Activated B cell treated with CpG ODN at 0.5 μM for 24 hours (primary cell): ENCODE measurements around the gene MACROD2. TPM values are rescaled to one million over a fixed set of nuclear protein-coding genes. Genes with fewer than 3 reads are reported as not detected.

Experiments used
- ATAC-seq: fragments of 200-7000 bp; cut with Tn5 transposase; one replicate; pipeline ENCODE4 v1.10.0; 2021; ENCODE audit warnings: low read depth, mild to moderate bottlenecking, moderate library complexity
- CTCF ChIA-PET: fragments of 350-600 bp; sonication (Branson Sonifier 250); formaldehyde crosslinking; loops from one replicate; lab custom pipeline; 2021; ENCODE audit warnings: antibody characterized with exemption; lab: Charles Lee
- POLR2A ChIA-PET: fragments of 350-600 bp; sonication (Branson Sonifier 250); formaldehyde crosslinking; loops from one replicate; lab custom pipeline; 2021; ENCODE audit warnings: antibody characterized with exemption; lab: Charles Lee
- DNase-seq: peaks from one replicate; pipeline ENCODE4 v3.0.0; 2022
- H3K27ac Mint-ChIP-seq: one replicate; pipeline ENCODE4 v1.8.0; 2020; ENCODE audit warnings: mixed read lengths
- H3K27me3 Mint-ChIP-seq: one replicate; pipeline ENCODE4 v1.8.0; 2021; ENCODE audit warnings: mixed read lengths
- H3K36me3 Mint-ChIP-seq: one replicate; pipeline ENCODE4 v1.8.0; 2021; ENCODE audit warnings: low read depth, mixed read lengths
- H3K4me1 Mint-ChIP-seq: one replicate; pipeline ENCODE4 v1.8.0; 2021; ENCODE audit warnings: mixed read lengths
- H3K4me3 Mint-ChIP-seq: one replicate; pipeline ENCODE4 v1.8.0; 2020; ENCODE audit warnings: mild to moderate bottlenecking, mixed read lengths
- H3K9me3 Mint-ChIP-seq: one replicate; pipeline ENCODE4 v1.8.0; 2020; ENCODE audit warnings: mixed read lengths
- CTCF ChIP-seq: fragments of 200-600 bp; IDR thresholded peaks from one replicate; pipeline ENCODE4 v1.8.0; 2022; ENCODE audit warnings: antibody characterized with exemption, mild to moderate bottlenecking
- intact Hi-C: fragments of 100-400 bp; cut with micrococcal nuclease; formaldehyde crosslinking; loops from one replicate; pipeline ENCODE4 v1.15.1; 2024
- total RNA-seq: library from RNA; stranded (reverse); gene quantifications from 2 replicates; pipeline ENCODE4 v1.2.3, GENCODE V29; 2022

Gene MACROD2
- total RNA-seq, 1 donor from 2014 or later: 55.1 TPM

- Mint-ChIP-seq H3K9me3 (no peaks in the 10 kb centered on the region), H3K27ac (no peak overlapping the region), H3K27me3 (peaks cover 20% of the 10 kb centered on the region), H3K4me3 (no peak overlapping the region), H3K36me3 (no peaks in the 10 kb centered on the region), H3K4me1 (peaks cover 12% of the 10 kb centered on the region)
- DNase-seq (no peak), ATAC-seq (no peak)
- intact Hi-C loops: loop anchor here (10.0 kb wide), 1 partner anchor 367 kb away; no protein-coding TSS in a partner anchor
- TF ChIP-seq CTCF: no peak
- ChIA-PET POLR2A (no interaction called here), CTCF (no interaction called here)
These were observed 1566.5 kb downstream of the MACROD2 start for GRCh38 chr20:15561707-15562404.

- no peak for TF ChIP-seq CTCF
- POLR2A ChIA-PET: no interaction called here
These were observed 1568.5 kb downstream of the MACROD2 start for GRCh38 chr20:15563836-15564235.

GRCh38 chr20:15564981-15565380 lies 1569.7 kb downstream of the MACROD2 start:
- ATAC-seq: peak; percentile 91

More at GRCh38 chr20:15563836-15564235, 1568.5 kb downstream of the MACROD2 start:
- intact Hi-C loops: loop anchor here (10.0 kb wide), 1 partner anchor 369 kb away; no protein-coding TSS in a partner anchor
- ATAC-seq (no peak), DNase-seq (no peak)
- CTCF ChIA-PET: no interaction called here
- no peaks in the 10 kb centered on the region for H3K36me3 Mint-ChIP-seq
- no peak overlapping the region for H3K27ac Mint-ChIP-seq
- peaks cover 17% of the 10 kb centered on the region for H3K27me3 Mint-ChIP-seq
- peaks cover 12% of the 10 kb centered on the region for H3K4me1 Mint-ChIP-seq
- no peak overlapping the region for H3K4me3 Mint-ChIP-seq
- H3K9me3 Mint-ChIP-seq: no peaks in the 10 kb centered on the region

GRCh38 chr20:15565786-15566185 lies 1570.5 kb downstream of the MACROD2 start:
- H3K27me3 Mint-ChIP-seq: peaks cover 13% of the 10 kb centered on the region
- no peak for TF ChIP-seq CTCF
- no peak for ATAC-seq
- POLR2A ChIA-PET: no interaction called here
- CTCF ChIA-PET: no interaction called here
- no peak overlapping the region for H3K27ac Mint-ChIP-seq
- H3K36me3 Mint-ChIP-seq: no peaks in the 10 kb centered on the region
- peaks cover 12% of the 10 kb centered on the region for H3K4me1 Mint-ChIP-seq
- H3K4me3 Mint-ChIP-seq: no peak overlapping the region
- no peak for DNase-seq
- H3K9me3 Mint-ChIP-seq: no peaks in the 10 kb centered on the region
- intact Hi-C loops: loop anchor here (10.0 kb wide), 1 partner anchor 371 kb away; no protein-coding TSS in a partner anchor

More at GRCh38 chr20:15564981-15565380, 1569.7 kb downstream of the MACROD2 start:
- Mint-ChIP-seq H3K27ac (no peak overlapping the region), H3K36me3 (no peaks in the 10 kb centered on the region), H3K27me3 (peaks cover 11% of the 10 kb centered on the region), H3K4me3 (no peak overlapping the region), H3K9me3 (no peaks in the 10 kb centered on the region), H3K4me1 (peaks cover 12% of the 10 kb centered on the region)
- TF ChIP-seq CTCF: no peak
- DNase-seq: no peak
- CTCF ChIA-PET: no interaction called here
- POLR2A ChIA-PET: no interaction called here
- intact Hi-C loops: loop anchor here (10.0 kb wide), 1 partner anchor 370 kb away; no protein-coding TSS in a partner anchor

- CTCF ChIA-PET: no interaction called here
These were observed 1571.9 kb downstream of the MACROD2 start for GRCh38 chr20:15567219-15567618.

More at GRCh38 chr20:15567219-15567618, 1571.9 kb downstream of the MACROD2 start:
- Mint-ChIP-seq H3K27me3 (peaks cover 13% of the 10 kb centered on the region), H3K36me3 (no peaks in the 10 kb centered on the region), H3K9me3 (no peaks in the 10 kb centered on the region), H3K4me1 (peaks cover 12% of the 10 kb centered on the region), H3K4me3 (no peak overlapping the region), H3K27ac (no peak overlapping the region)
- no peak for TF ChIP-seq CTCF
- ATAC-seq (no peak), DNase-seq (no peak)
- intact Hi-C loops: loop anchor here (10.0 kb wide), 1 partner anchor 372 kb away; no protein-coding TSS in a partner anchor
- POLR2A ChIA-PET: no interaction called here
